A549 (cell line): ENCODE data around the gene DUT.

ENCODE experiments used
- BHLHE40 ChIP-seq: IDR thresholded peaks from 2 replicates; pipeline ENCODE4 v1.6.1; 2012; ENCODE audit warnings: low read depth, low read length, inconsistent platforms
- CHD2 ChIP-seq: fragments of 150-350 bp; IDR thresholded peaks from 2 replicates; pipeline ENCODE4 v1.6.1; 2014; ENCODE audit warnings: low read length; ENCODE audit not compliant: partially characterized antibody
- EP300 ChIP-seq, 2 experiments: fragments of >200 bp; sonication (Bioruptor Twin); formaldehyde crosslinking; IDR thresholded peaks; 2 replicates in 1 of 2; 3 replicates in 1 of 2; pipeline ENCODE4 v1.6.1; 2016 to 2017
- GATA3 ChIP-seq: IDR thresholded peaks from 2 replicates; pipeline ENCODE4 v1.6.1; 2012; ENCODE audit warnings: borderline replicate concordance
- JUNB ChIP-seq: fragments of >200 bp; sonication (Bioruptor Twin); formaldehyde crosslinking; IDR thresholded peaks from 2 replicates; pipeline ENCODE4 v1.6.1; 2016
- NPAS2 ChIP-seq: fragments of 250-450 bp; sonication (Bioruptor Pico); IDR thresholded peaks from 2 replicates; pipeline ENCODE4 v1.8.0; 2022; ENCODE audit warnings: mild to moderate bottlenecking, moderate library complexity, borderline replicate concordance
- POLR2A ChIP-seq: IDR thresholded peaks from 2 replicates; pipeline ENCODE4 v1.6.1; 2012; ENCODE audit warnings: mild to moderate bottlenecking, low read length
- RAD21 ChIP-seq, 2 experiments: fragments of >200 bp in 1 of 2; sonication (Bioruptor Twin) in 1 of 2; formaldehyde crosslinking in 1 of 2; IDR thresholded peaks in 1 of 2; conservative IDR thresholded peaks in 1 of 2; 2 replicates in 1 of 2; 3 replicates in 1 of 2; pipeline ENCODE4 v1.6.1; 2012 to 2018; ENCODE audit warnings: inconsistent platforms in 1 of 2
- TF ChIP-seq, protein P1 (sequence below): fragments of >200 bp; sonication (Bioruptor Twin); formaldehyde crosslinking; IDR thresholded peaks from 3 replicates; pipeline ENCODE4 v1.5.1; 2016
- TF ChIP-seq, protein P2 (sequence below): fragments of 150-350 bp; IDR thresholded peaks from 2 replicates; pipeline ENCODE4 v1.6.1; 2014; ENCODE audit warnings: low read depth, mild to moderate bottlenecking, low read length

DNA sequence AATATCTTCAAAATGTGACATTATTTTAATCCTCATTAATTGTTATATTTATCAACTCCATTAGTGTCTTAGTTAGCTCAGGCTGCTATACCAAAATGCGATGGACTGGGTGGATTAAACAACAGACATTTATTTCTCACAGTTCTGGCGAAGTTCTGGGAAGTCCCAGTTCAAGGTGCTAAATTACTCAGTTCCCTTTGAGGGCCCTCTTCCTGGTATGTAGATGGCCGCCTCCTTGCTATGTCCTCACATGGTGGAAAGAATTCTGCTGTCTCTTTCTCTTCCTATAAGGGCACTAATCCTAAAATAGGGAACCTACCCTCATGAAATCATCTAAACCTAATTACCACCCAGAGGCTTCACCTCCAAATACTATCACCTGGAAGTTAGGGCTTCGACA is 38.8 kb upstream of the DUT start:
- TF ChIP-seq POLR2A: no peak
- no peak for TF ChIP-seq BHLHE40
- no peak for TF ChIP-seq CHD2
- no peak for TF ChIP-seq EP300 (IDR thresholded peaks at IDR 0.05)
- TF ChIP-seq GATA3: no peak
- TF ChIP-seq, protein P1, sequence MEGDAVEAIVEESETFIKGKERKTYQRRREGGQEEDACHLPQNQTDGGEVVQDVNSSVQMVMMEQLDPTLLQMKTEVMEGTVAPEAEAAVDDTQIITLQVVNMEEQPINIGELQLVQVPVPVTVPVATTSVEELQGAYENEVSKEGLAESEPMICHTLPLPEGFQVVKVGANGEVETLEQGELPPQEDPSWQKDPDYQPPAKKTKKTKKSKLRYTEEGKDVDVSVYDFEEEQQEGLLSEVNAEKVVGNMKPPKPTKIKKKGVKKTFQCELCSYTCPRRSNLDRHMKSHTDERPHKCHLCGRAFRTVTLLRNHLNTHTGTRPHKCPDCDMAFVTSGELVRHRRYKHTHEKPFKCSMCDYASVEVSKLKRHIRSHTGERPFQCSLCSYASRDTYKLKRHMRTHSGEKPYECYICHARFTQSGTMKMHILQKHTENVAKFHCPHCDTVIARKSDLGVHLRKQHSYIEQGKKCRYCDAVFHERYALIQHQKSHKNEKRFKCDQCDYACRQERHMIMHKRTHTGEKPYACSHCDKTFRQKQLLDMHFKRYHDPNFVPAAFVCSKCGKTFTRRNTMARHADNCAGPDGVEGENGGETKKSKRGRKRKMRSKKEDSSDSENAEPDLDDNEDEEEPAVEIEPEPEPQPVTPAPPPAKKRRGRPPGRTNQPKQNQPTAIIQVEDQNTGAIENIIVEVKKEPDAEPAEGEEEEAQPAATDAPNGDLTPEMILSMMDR: no peak
- no peak for TF ChIP-seq NPAS2
- TF ChIP-seq, protein P2, sequence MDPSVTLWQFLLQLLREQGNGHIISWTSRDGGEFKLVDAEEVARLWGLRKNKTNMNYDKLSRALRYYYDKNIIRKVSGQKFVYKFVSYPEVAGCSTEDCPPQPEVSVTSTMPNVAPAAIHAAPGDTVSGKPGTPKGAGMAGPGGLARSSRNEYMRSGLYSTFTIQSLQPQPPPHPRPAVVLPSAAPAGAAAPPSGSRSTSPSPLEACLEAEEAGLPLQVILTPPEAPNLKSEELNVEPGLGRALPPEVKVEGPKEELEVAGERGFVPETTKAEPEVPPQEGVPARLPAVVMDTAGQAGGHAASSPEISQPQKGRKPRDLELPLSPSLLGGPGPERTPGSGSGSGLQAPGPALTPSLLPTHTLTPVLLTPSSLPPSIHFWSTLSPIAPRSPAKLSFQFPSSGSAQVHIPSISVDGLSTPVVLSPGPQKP: no peak
- TF ChIP-seq JUNB: no peak
- TF ChIP-seq RAD21 (conservative IDR thresholded peaks at IDR 0.05 in 1 of 2, IDR thresholded peaks at IDR 0.05 in 1 of 2): no peak
